Measurements from ENCODE around the gene PERM1. TPM values are rescaled to one million over a fixed set of nuclear protein-coding genes. Genes with fewer than 3 reads are reported as not detected.

The PERM1 gene
- total and polyA plus RNA-seq, 2 of the 13 experiments (the other 11 are each of a cell fraction or from before 2014, with no cell fraction given), result 0.04 to 0.29 TPM

GRCh38 chr1:1006305-1007159 is 24.6 kb upstream of the PERM1 start (continued):
- TF ChIP-seq NONO (IDR thresholded peaks at IDR 0.05) (no peak), NONO (CRISPR knock-in tag; conservative IDR thresholded peaks at IDR 0.05) (peak; percentile 93), PITX1 (CRISPR knock-in tag; IDR thresholded peaks at IDR 0.05) (peak; percentile 79), KLF16 (CRISPR knock-in tag; IDR thresholded peaks at IDR 0.05) (peak in 1 of 2 experiments; percentile 92; a peak in 2 of 4 replicates), HMG20B (CRISPR knock-in tag; conservative IDR thresholded peaks at IDR 0.05) (no peak; the same call in 1 of the 2 replicates), YEATS2 (CRISPR knock-in tag; IDR thresholded peaks at IDR 0.05; ENCODE audit: borderline replicate concordance) (peak; percentile 81; the same call in 1 of the 2 replicates), ZFP36L2 (CRISPR knock-in tag; IDR thresholded peaks at IDR 0.05) (no peak), ZNF17 (CRISPR knock-in tag; IDR thresholded peaks at IDR 0.05) (no peak), THAP8 (CRISPR knock-in tag; IDR thresholded peaks at IDR 0.05; ENCODE audit: borderline replicate concordance) (no peak), ELF4 (CRISPR knock-in tag; IDR thresholded peaks at IDR 0.05; ENCODE audit: borderline replicate concordance) (no peak), GTF2F1 (IDR thresholded peaks at IDR 0.05; ENCODE audit: low read length) (no peak), ZNF383 (CRISPR knock-in tag; IDR thresholded peaks at IDR 0.05; ENCODE audit: borderline replicate concordance) (no peak), TOE1 (CRISPR knock-in tag; IDR thresholded peaks at IDR 0.05) (0 out of 2 replicates have a peak, but pooled peaks have one; percentile 76), ZNF747 (CRISPR knock-in tag; IDR thresholded peaks at IDR 0.05; ENCODE audit: borderline replicate concordance) (no peak; the same call in 1 of the 2 replicates), HOXA5 (CRISPR knock-in tag; IDR thresholded peaks at IDR 0.05) (peak; percentile 78; the same call in 1 of the 2 replicates), ZNF782 (CRISPR knock-in tag; IDR thresholded peaks at IDR 0.05; ENCODE audit: borderline replicate concordance) (peak; percentile 69; the same call in 1 of the 2 replicates), MAX (IDR thresholded peaks at IDR 0.05) (no peak)
- TF ChIP-seq, protein P1, sequence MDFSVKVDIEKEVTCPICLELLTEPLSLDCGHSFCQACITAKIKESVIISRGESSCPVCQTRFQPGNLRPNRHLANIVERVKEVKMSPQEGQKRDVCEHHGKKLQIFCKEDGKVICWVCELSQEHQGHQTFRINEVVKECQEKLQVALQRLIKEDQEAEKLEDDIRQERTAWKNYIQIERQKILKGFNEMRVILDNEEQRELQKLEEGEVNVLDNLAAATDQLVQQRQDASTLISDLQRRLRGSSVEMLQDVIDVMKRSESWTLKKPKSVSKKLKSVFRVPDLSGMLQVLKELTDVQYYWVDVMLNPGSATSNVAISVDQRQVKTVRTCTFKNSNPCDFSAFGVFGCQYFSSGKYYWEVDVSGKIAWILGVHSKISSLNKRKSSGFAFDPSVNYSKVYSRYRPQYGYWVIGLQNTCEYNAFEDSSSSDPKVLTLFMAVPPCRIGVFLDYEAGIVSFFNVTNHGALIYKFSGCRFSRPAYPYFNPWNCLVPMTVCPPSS (IDR thresholded peaks at IDR 0.05), result no peak
- TF ChIP-seq, protein P2, sequence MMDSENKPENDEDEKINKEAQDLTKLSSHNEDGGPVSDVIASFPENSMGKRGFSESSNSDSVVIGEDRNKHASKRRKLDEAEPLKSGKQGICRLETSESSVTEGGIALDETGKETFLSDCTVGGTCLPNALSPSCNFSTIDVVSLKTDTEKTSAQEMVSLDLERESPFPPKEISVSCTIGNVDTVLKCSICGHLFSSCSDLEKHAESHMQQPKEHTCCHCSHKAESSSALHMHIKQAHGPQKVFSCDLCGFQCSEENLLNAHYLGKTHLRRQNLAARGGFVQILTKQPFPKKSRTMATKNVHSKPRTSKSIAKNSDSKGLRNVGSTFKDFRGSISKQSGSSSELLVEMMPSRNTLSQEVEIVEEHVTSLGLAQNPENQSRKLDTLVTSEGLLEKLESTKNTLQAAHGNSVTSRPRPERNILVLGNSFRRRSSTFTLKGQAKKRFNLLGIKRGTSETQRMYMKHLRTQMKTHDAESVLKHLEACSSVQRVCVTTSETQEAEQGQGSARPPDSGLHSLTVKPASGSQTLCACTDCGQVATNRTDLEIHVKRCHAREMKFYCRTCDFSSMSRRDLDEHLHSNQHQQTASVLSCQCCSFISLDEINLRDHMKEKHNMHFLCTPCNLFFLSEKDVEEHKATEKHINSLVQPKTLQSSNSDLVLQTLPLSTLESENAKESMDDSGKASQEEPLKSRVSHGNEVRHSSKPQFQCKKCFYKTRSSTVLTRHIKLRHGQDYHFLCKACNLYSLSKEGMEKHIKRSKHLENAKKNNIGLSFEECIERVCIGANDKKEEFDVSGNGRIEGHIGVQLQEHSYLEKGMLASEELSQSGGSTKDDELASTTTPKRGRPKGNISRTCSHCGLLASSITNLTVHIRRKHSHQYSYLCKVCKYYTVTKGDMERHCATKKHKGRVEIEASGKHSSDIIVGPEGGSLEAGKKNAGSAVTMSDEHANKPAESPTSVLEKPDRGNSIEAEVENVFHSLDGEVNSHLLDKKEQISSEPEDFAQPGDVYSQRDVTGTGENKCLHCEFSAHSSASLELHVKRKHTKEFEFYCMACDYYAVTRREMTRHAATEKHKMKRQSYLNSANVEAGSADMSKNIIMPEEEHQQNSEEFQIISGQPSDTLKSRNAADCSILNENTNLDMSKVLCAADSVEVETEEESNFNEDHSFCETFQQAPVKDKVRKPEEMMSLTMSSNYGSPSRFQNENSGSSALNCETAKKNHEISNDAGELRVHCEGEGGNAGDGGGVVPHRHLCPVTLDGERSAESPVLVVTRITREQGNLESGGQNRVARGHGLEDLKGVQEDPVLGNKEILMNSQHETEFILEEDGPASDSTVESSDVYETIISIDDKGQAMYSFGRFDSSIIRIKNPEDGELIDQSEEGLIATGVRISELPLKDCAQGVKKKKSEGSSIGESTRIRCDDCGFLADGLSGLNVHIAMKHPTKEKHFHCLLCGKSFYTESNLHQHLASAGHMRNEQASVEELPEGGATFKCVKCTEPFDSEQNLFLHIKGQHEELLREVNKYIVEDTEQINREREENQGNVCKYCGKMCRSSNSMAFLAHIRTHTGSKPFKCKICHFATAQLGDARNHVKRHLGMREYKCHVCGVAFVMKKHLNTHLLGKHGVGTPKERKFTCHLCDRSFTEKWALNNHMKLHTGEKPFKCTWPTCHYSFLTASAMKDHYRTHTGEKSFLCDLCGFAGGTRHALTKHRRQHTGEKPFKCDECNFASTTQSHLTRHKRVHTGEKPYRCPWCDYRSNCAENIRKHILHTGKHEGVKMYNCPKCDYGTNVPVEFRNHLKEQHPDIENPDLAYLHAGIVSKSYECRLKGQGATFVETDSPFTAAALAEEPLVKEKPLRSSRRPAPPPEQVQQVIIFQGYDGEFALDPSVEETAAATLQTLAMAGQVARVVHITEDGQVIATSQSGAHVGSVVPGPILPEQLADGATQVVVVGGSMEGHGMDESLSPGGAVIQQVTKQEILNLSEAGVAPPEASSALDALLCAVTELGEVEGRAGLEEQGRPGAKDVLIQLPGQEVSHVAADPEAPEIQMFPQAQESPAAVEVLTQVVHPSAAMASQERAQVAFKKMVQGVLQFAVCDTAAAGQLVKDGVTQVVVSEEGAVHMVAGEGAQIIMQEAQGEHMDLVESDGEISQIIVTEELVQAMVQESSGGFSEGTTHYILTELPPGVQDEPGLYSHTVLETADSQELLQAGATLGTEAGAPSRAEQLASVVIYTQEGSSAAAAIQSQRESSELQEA (CRISPR knock-in tag; IDR thresholded peaks at IDR 0.05; ENCODE audit: not compliant biosample characterization), result no peak
